Stimulated activated naive CD4-positive, alpha-beta T cell (primary cell): Measurements from ENCODE around the gene TRUB2.
A peak's percentile ranks its signal among the peaks of the same experiment; 100 is the strongest.

Experiments used
- DNase-seq, 6 experiments: peaks; one replicate each; lab custom pipeline; 2025; lab: John Stamatoyannopoulos, UW

Gene TRUB2

GRCh38 chr9:128322404-128323211 is at the start of gene TRUB2, which contains the start of gene COQ4:
TRUB2 (minus strand) TSS chr9:128322447; CDS start chr9:128322408, 39 bp downstream.
COQ4 (plus strand) TSS chr9:128322839; CDS start chr9:128322859, 20 bp downstream.
- DNase-seq, result peak; percentile 86 to 99 (median 91)

- no peak for DNase-seq
These were observed 49.4 kb upstream of the TRUB2 start for GRCh38 chr9:128371630-128372117.

- DNase-seq, result peak; percentile 91 to 96 (median 94)
These were observed 48.7 kb upstream of the TRUB2 start, which contains the start of gene URM1 for GRCh38 chr9:128370752-128371629. URM1 (plus strand) TSS chr9:128371374; CDS start chr9:128371381, 7 bp downstream.

- no peak for DNase-seq
These were observed 48.1 kb upstream of the TRUB2 start for GRCh38 chr9:128370367-128370751.

GRCh38 chr9:128369024-128369706 is 46.9 kb upstream of the TRUB2 start:
- DNase-seq, result no peak

- no peak for DNase-seq
These were observed 43.3 kb upstream of the TRUB2 start for GRCh38 chr9:128365525-128365924.

GRCh38 chr9:128362774-128363173 is 40.5 kb upstream of the TRUB2 start:
- DNase-seq, result no peak

- peak; percentile 46 to 74 (median 65) for DNase-seq
These were observed 39.9 kb upstream of the TRUB2 start for GRCh38 chr9:128361986-128362646.

GRCh38 chr9:128361296-128361985 is 39.2 kb upstream of the TRUB2 start:
- DNase-seq, result no peak

- DNase-seq, result no peak
These were observed 38.6 kb upstream of the TRUB2 start for GRCh38 chr9:128360826-128361225.

- DNase-seq, result no peak
These were observed 36.6 kb upstream of the TRUB2 start for GRCh38 chr9:128358861-128359260.

GRCh38 chr9:128358090-128358489 is 35.8 kb upstream of the TRUB2 start:
- no peak for DNase-seq

- no peak for DNase-seq
These were observed 33.2 kb upstream of the TRUB2 start for GRCh38 chr9:128355451-128355850.

- DNase-seq, result no peak
These were observed 27.5 kb upstream of the TRUB2 start for GRCh38 chr9:128349772-128350171.

- no peak for DNase-seq
These were observed 26.9 kb upstream of the TRUB2 start for GRCh38 chr9:128349125-128349524.

- DNase-seq, result no peak
These were observed 22.8 kb upstream of the TRUB2 start for GRCh38 chr9:128344931-128345605.

- no peak for DNase-seq
These were observed 21.6 kb upstream of the TRUB2 start for GRCh38 chr9:128343855-128344254.

GRCh38 chr9:128342971-128343680 is 20.9 kb upstream of the TRUB2 start:
- DNase-seq, result no peak

- peak; percentile 23 to 63 (median 47) for DNase-seq
These were observed 19.2 kb upstream of the TRUB2 start for GRCh38 chr9:128341435-128341849.
